ENCODE data around the gene PRAMEF2.
"Not testable (repeated sequence)": the region's sequence is repeated elsewhere in the genome, so short reads cannot be mapped to it uniquely, and the experiment has no call there.

DNA sequence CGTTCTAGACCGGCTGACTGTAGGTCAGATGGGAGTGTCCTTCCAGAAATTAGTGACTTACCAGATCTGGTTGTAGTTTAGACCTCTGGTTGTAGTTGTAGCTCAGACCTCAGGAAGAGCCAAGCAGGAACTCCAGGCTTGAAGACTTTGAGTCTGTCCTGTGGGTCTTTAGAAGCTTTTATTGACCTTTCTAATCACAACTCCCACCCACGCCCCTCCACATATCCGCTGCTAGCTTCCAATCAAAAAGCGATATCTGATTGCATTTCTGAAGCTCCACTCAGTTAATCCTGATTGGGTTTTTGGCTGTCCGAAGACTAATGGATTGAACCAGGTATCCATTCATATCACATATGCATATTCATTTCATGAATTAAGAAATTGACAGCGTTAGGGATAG is 8.3 kb upstream of the PRAMEF2 start, which contains the start of gene HNRNPCL1:
- TF ChIP-seq, protein P1, sequence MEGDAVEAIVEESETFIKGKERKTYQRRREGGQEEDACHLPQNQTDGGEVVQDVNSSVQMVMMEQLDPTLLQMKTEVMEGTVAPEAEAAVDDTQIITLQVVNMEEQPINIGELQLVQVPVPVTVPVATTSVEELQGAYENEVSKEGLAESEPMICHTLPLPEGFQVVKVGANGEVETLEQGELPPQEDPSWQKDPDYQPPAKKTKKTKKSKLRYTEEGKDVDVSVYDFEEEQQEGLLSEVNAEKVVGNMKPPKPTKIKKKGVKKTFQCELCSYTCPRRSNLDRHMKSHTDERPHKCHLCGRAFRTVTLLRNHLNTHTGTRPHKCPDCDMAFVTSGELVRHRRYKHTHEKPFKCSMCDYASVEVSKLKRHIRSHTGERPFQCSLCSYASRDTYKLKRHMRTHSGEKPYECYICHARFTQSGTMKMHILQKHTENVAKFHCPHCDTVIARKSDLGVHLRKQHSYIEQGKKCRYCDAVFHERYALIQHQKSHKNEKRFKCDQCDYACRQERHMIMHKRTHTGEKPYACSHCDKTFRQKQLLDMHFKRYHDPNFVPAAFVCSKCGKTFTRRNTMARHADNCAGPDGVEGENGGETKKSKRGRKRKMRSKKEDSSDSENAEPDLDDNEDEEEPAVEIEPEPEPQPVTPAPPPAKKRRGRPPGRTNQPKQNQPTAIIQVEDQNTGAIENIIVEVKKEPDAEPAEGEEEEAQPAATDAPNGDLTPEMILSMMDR (IDR thresholded peaks at IDR 0.05): not testable (repeated sequence)
- not testable (repeated sequence) for TF ChIP-seq POLR2A (IDR thresholded peaks at IDR 0.05)
